Prostate gland (tissue), 2 donors: ENCODE data around the gene SLU7. TPM values are rescaled to one million over a fixed set of nuclear protein-coding genes. Genes with fewer than 3 reads are reported as not detected.

Source experiments
- DNase-seq: peaks from one replicate; pipeline ENCODE4 v3.0.0-alpha.2; 2019; ENCODE audit warnings: low spot score
- H3K27ac ChIP-seq, 2 donors: fragments of 200-600 bp; sonication (generic); 2 replicates each; pipeline ENCODE4 v1.5.1; 2017 to 2019
- H3K27me3 ChIP-seq: fragments of 200-600 bp; sonication (generic); replicated peaks from 2 replicates; pipeline ENCODE4 v1.5.1; 2019; ENCODE audit not compliant: insufficient read depth
- H3K36me3 ChIP-seq, 2 donors: fragments of 200-600 bp; sonication (generic); 1 replicate in 1 of 2; 2 replicates in 1 of 2; pipeline versions ENCODE4 v1.5.1 to v1.8.1; 2017 to 2019
- H3K4me1 ChIP-seq: fragments of 200-600 bp; sonication (generic); replicated peaks from 2 replicates; pipeline ENCODE4 v1.5.1; 2019
- H3K4me3 ChIP-seq, 2 donors: fragments of 200-600 bp; sonication (generic); 2 replicates each; pipeline ENCODE4 v1.5.1; 2017 to 2019
- H3K9me3 ChIP-seq: fragments of 200-600 bp; sonication (generic); 2 replicates; pipeline ENCODE4 v1.5.1; 2017
- POLR2A ChIP-seq: fragments of 450-650 bp; IDR thresholded peaks from one replicate; pipeline ENCODE4 v1.6.1; 2016; ENCODE audit warnings: antibody characterized with exemption, mild to moderate bottlenecking
- POLR2AphosphoS5 ChIP-seq: sonication (generic); formaldehyde crosslinking; IDR thresholded peaks from one replicate; pipeline ENCODE4 v1.6.1; 2017; ENCODE audit warnings: antibody characterized with exemption
- WGBS: methylation state at CpG from one replicate; pipeline ENCODE4 v1.1.5; 2018; 5-methylcytosine and 5-hydroxymethylcytosine counted together
- intact Hi-C: fragments of 100-400 bp; cut with DNase I; formaldehyde crosslinking; loops from one replicate; pipeline ENCODE4 v1.14.2; 2022
- total RNA-seq, 2 donors: library from RNA; depleted of rRNA; stranded (reverse); fragments of >200 nt; gene quantifications; one replicate each; pipeline ENCODE4 v1.1.0, GENCODE V29; 2016
- TF ChIP-seq, protein P1 (sequence below), 4 experiments: fragments of 200-600 bp in 2 of 4; fragments of 450-650 bp in 2 of 4; sonication (generic) in 2 of 4; IDR thresholded peaks; 1 replicate in 3 of 4; 2 replicates in 1 of 4; pipeline ENCODE4 v1.5.1; 2016 to 2019; ENCODE audit warnings: antibody characterized with exemption in 4 of 4, mild to moderate bottlenecking in 2 of 4, moderate library complexity in 2 of 4

Gene SLU7
- total RNA-seq, 2 donors from 2014 or later, result 67.4 to 88.0 TPM

DNA sequence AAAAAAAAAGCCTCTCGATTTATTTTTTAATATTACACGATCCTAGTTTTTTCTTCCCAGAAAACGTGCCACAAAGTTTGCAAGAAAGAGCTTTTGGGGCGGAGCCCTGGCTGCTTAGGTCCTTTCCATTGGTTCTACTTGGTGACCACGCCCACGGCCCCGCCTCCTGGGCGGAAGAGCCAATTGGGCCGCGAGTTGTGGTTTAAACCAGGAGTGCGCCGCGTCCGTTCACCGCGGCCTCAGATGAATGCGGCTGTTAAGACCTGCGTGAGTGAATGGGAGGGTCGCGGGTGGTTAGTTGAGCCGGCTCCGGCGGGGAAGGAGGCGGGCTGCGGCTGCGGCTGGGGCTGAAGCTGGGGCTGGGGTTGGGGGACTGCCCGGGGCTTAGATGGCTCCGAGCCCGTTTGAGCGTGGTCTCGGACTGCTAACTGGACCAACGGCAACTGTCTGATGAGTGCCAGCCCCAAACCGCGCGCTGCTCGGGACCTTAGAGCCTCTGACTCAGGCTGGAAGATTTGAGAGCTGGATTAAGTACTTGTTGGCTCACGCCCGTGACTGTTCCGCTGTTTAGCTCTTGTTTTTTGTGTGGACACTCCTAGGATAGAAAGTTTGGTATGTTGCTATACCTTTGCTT is 2.9 kb upstream of the SLU7 start, which contains the start of gene PTTG1:
PTTG1 (plus strand) TSS at position 231 of the 634 bp plus-strand sequence. CDS start 458 bp downstream, outside the sequence.
- H3K4me1 ChIP-seq, result peaks cover 2% of the 10 kb centered on the region
- 0% methylated on average over 39 of the region's 39 CpGs for WGBS

DNA sequence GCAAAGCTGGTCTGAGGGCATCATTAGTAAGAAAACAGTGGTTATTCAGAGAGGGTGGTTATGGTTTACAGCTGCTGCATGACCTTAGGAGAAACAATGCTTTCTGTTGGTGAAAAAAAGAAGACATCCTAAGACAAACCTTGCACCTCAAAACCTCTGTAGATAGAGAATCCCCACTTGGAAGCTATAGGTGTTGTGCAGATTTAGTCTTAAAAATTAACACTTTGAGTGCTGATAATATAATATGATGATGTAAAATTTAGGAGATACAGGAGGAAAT is 1.4 kb upstream of the SLU7 start:
- H3K36me3 ChIP-seq, result no peaks in the 10 kb centered on the region
- H3K4me3 ChIP-seq, result no peak overlapping the region
- H3K9me3 ChIP-seq, result no peaks in the 10 kb centered on the region
- TF ChIP-seq POLR2AphosphoS5, result no peak
- TF ChIP-seq POLR2A, result no peak
- TF ChIP-seq, protein P1, sequence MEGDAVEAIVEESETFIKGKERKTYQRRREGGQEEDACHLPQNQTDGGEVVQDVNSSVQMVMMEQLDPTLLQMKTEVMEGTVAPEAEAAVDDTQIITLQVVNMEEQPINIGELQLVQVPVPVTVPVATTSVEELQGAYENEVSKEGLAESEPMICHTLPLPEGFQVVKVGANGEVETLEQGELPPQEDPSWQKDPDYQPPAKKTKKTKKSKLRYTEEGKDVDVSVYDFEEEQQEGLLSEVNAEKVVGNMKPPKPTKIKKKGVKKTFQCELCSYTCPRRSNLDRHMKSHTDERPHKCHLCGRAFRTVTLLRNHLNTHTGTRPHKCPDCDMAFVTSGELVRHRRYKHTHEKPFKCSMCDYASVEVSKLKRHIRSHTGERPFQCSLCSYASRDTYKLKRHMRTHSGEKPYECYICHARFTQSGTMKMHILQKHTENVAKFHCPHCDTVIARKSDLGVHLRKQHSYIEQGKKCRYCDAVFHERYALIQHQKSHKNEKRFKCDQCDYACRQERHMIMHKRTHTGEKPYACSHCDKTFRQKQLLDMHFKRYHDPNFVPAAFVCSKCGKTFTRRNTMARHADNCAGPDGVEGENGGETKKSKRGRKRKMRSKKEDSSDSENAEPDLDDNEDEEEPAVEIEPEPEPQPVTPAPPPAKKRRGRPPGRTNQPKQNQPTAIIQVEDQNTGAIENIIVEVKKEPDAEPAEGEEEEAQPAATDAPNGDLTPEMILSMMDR (IDR thresholded peaks at IDR 0.05), result no peak
- no peak overlapping the region for H3K27ac ChIP-seq
- H3K27me3 ChIP-seq, result no peaks in the 10 kb centered on the region
- intact Hi-C loops, result no loop called here
- no peak for DNase-seq
- peaks cover 2% of the 10 kb centered on the region for H3K4me1 ChIP-seq

More for the DNA sequence above, 2.9 kb upstream of the SLU7 start, which contains the start of gene PTTG1:
- intact Hi-C loops, result no loop called here
- peak within 1 kb of the TSS; percentile 58 to 71 for H3K27ac ChIP-seq
- TF ChIP-seq POLR2AphosphoS5, result peak; percentile 89
- TF ChIP-seq, protein P1 (IDR thresholded peaks at IDR 0.05), result no peak
- peak; percentile 70 for TF ChIP-seq POLR2A
- H3K4me3 ChIP-seq, result peak within 1 kb of the TSS; percentile 47 to 58
- no peaks in the 10 kb centered on the region for H3K9me3 ChIP-seq
- no peaks in the 10 kb centered on the region for H3K36me3 ChIP-seq
- peak; percentile 94 for DNase-seq
- H3K27me3 ChIP-seq, result no peaks in the 10 kb centered on the region

DNA sequence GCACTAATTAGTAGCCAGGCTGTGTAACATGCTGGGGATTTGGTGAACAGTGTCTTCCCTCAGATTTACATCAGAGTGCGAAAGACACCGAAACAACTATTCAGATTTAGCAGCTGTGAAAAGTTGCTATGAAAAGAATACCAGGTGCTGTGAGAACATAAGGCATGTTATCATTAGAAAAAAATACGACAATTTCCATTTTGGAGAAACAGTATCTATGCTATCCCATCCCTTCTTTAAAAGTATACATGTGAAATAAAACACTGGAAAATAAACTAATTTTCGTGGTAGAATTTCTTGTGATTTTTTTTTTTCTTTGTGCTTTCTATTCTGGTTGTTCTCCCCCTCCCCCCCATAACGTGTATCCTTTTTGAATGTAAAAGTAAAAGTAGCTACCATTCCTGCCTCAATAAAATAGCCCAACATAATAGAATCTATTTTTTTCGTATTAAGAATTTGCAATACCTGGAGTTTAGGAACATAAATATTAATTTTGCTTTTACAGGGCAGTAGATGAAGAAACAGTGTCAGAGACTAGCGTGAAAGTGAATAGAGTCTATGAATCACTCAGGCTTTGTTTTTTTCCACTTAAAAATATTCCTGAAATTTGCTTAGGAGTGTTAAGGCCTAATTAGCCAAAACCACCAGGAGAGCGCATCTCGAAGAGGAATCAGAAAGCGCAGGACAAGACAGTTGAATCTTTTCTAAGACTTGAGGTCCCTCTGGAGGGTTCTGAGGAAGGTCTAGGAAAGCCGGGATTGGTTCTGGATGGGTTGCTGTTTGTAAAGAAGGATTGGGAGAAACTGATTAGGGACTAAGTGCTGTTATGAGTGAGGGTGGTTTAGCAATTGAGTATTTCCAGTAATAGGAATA is 813 bp upstream of the SLU7 start:
- 41% methylated on average over 11 of the region's 11 CpGs for WGBS
- Histone ChIP-seq H3K9me3 (no peaks in the 10 kb centered on the region), H3K27ac (peak overlapping the region; percentile 86 to 88), H3K4me1 (peaks cover 2% of the 10 kb centered on the region), H3K36me3 (no peaks in the 10 kb centered on the region), H3K4me3 (peak overlapping the region; percentile 75 to 89), H3K27me3 (no peaks in the 10 kb centered on the region)
- intact Hi-C loops, result loop anchor here (2.0 kb wide), 1 partner anchor 19 kb away; the partner anchor contains the start of gene FAM200C
- no peak for DNase-seq
- no peak for TF ChIP-seq POLR2A
- no peak for TF ChIP-seq POLR2AphosphoS5
- TF ChIP-seq, protein P1 (IDR thresholded peaks at IDR 0.05), result no peak

DNA sequence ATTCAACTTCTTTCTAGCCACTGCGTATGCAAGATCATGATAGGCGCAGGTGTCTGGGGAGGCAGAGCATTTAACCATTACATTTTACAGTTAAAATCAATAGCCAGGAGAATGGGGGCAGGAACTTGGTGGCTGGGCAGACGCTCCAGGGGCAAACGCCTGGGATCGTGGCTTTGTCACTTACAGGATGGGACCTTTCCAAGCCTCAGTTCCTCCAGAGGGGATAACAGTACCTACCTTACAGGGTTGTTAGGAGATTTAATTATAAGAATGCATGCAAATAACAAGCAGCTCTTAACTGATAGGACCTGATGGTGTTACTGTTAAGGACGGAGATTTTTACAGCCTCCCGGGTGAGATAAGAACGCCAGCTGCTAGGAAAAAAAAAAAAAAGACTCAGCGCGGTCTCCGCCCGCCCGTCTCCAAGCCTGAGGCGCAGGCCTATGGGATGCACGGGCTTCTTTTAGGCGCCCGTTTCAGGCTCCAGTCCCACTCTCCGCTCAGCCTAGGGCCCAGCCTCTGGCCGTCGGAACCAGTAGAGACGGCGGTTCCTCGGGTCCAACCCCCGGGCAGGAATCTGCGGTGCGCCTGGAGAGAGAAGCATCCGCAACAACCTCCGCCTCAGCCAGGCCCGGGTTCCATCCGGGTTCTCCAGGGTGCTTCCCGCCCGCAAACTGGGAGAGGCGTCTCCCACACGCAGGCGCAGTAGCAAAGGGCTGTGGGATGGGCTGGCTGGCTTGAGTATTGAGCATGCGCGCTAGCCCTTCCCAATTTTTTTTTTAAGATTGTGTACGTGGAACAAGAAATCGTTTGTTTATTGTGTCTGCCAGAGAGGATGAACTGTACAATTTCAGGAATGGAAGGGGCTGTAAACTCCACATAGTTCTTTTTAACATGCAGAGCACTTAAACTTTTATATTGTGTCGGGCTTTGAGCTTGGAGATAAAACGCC is 19.2 kb downstream of the SLU7 start, which contains the start of gene FAM200C:
FAM200C (minus strand) TSS at position 653 of the 952 bp plus-strand sequence. CDS start 4,564 bp downstream, outside the sequence.
- Histone ChIP-seq H3K36me3 (peaks cover 10 to 11% of the 10 kb centered on the region in 2 donors), H3K4me3 (peak within 1 kb of the TSS; percentile 54 to 60), H3K9me3 (no peaks in the 10 kb centered on the region), H3K27me3 (no peaks in the 10 kb centered on the region), H3K4me1 (no peaks in the 10 kb centered on the region), H3K27ac (peak within 1 kb of the TSS; percentile 81 to 83)
- TF ChIP-seq POLR2AphosphoS5, result peak; percentile 97
- TF ChIP-seq, protein P1 (IDR thresholded peaks at IDR 0.05), result no peak
- TF ChIP-seq POLR2A, result peak; percentile 91
- WGBS, result under 1% methylated on average over 33 of the region's 41 CpGs
- intact Hi-C loops, result loop anchor here (2.0 kb wide), 1 partner anchor 19 kb away; the partner anchor contains the start of gene SLU7
- peak; percentile 86 for DNase-seq
